ENCODE data around the gene MPV17.

DNA sequence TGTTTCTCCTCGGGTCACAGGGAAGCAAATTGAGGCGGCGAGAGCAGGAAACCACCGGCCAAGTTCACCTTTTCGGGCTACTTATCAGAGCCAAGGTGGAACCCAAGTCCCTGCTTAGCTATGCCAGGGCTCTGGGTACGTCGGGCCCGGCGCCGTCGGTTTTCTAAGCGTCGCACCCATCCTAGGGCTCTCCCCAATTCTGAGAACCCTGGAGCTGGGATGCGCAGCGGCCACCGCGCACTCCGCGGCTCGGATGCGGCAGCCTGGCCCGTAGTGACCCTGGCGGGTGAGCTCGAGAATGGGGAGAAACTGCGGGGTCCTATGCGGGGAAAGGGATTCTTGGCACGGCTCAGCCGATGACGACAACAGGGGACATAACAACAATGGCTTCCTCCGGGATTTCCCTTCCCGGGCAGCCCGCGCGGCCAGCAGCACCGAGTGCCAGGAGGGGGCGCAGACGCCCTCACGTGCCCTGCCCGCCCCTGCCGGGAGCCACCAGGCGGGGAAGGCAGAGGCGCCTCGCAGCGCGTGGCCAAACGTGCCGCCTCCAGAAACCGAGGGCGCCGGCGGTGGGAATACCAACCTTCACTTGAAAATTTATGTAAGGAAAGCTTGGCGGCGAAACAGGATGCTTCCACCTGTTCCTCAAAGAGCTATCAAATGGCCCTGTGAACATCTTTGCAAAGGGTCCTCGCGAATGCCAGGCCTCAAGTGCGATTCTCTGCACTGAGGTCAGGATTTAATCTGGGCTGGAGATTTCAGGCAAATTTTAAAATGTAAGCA, 58.0 kb downstream of the MPV17 start:
- TF ChIP-seq POLR2AphosphoS5 (IDR thresholded peaks at IDR 0.05; ENCODE audit: low read depth) (no peak), GABPA (IDR thresholded peaks at IDR 0.05; ENCODE audit: low read depth) (no peak), SPI1 (IDR thresholded peaks at IDR 0.05; ENCODE audit: borderline replicate concordance, low read depth) (no peak)
- TF ChIP-seq, protein P1, sequence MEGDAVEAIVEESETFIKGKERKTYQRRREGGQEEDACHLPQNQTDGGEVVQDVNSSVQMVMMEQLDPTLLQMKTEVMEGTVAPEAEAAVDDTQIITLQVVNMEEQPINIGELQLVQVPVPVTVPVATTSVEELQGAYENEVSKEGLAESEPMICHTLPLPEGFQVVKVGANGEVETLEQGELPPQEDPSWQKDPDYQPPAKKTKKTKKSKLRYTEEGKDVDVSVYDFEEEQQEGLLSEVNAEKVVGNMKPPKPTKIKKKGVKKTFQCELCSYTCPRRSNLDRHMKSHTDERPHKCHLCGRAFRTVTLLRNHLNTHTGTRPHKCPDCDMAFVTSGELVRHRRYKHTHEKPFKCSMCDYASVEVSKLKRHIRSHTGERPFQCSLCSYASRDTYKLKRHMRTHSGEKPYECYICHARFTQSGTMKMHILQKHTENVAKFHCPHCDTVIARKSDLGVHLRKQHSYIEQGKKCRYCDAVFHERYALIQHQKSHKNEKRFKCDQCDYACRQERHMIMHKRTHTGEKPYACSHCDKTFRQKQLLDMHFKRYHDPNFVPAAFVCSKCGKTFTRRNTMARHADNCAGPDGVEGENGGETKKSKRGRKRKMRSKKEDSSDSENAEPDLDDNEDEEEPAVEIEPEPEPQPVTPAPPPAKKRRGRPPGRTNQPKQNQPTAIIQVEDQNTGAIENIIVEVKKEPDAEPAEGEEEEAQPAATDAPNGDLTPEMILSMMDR (IDR thresholded peaks at IDR 0.05; ENCODE audit: insufficient read depth, low read length), result peak; percentile 46
- TF ChIP-seq, protein P2, sequence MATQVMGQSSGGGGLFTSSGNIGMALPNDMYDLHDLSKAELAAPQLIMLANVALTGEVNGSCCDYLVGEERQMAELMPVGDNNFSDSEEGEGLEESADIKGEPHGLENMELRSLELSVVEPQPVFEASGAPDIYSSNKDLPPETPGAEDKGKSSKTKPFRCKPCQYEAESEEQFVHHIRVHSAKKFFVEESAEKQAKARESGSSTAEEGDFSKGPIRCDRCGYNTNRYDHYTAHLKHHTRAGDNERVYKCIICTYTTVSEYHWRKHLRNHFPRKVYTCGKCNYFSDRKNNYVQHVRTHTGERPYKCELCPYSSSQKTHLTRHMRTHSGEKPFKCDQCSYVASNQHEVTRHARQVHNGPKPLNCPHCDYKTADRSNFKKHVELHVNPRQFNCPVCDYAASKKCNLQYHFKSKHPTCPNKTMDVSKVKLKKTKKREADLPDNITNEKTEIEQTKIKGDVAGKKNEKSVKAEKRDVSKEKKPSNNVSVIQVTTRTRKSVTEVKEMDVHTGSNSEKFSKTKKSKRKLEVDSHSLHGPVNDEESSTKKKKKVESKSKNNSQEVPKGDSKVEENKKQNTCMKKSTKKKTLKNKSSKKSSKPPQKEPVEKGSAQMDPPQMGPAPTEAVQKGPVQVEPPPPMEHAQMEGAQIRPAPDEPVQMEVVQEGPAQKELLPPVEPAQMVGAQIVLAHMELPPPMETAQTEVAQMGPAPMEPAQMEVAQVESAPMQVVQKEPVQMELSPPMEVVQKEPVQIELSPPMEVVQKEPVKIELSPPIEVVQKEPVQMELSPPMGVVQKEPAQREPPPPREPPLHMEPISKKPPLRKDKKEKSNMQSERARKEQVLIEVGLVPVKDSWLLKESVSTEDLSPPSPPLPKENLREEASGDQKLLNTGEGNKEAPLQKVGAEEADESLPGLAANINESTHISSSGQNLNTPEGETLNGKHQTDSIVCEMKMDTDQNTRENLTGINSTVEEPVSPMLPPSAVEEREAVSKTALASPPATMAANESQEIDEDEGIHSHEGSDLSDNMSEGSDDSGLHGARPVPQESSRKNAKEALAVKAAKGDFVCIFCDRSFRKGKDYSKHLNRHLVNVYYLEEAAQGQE (IDR thresholded peaks at IDR 0.05; ENCODE audit: insufficient replicate concordance, low read depth), result no peak

Data from HL-60 (cell line).